Measurements from ENCODE around the gene USP47.
A peak's percentile ranks its signal among the peaks of the same experiment; 100 is the strongest.

The USP47 gene

GRCh38 chr11:11946180-11946579, 104.4 kb downstream of the USP47 start:
- DNase-seq: no peak

GRCh38 chr11:11946878-11947277, 105.1 kb downstream of the USP47 start:
- DNase-seq: no peak

- no peak for DNase-seq
These were observed 106.1 kb downstream of the USP47 start for GRCh38 chr11:11947825-11948224.

GRCh38 chr11:11948242-11948947, 106.6 kb downstream of the USP47 start:
- DNase-seq: no peak

GRCh38 chr11:11949482-11949881, 107.7 kb downstream of the USP47 start:
- no peak for DNase-seq

- DNase-seq: no peak
These were observed 110.3 kb downstream of the USP47 start for GRCh38 chr11:11952036-11952435.

GRCh38 chr11:11956006-11956405, 114.2 kb downstream of the USP47 start:
- no peak for DNase-seq

GRCh38 chr11:11958403-11959231, 116.8 kb downstream of the USP47 start:
- DNase-seq: no peak

GRCh38 chr11:11959601-11960000, 117.8 kb downstream of the USP47 start:
- DNase-seq: no peak

GRCh38 chr11:11960687-11961086, 118.9 kb downstream of the USP47 start:
- no peak for DNase-seq

GRCh38 chr11:11961399-11962028, 119.7 kb downstream of the USP47 start:
- DNase-seq: no peak

- no peak for DNase-seq
These were observed 121.3 kb downstream of the USP47 start for GRCh38 chr11:11963067-11963466.

GRCh38 chr11:11963842-11964773, 122.3 kb downstream of the USP47 start:
- no peak for DNase-seq

- DNase-seq: no peak
These were observed 123.0 kb downstream of the USP47 start for GRCh38 chr11:11964774-11965150.

GRCh38 chr11:11965192-11965591, 123.4 kb downstream of the USP47 start:
- DNase-seq: no peak

- no peak for DNase-seq
These were observed 124.0 kb downstream of the USP47 start for GRCh38 chr11:11965656-11966353.

GRCh38 chr11:11966354-11966741, 124.6 kb downstream of the USP47 start:
- no peak for DNase-seq

GRCh38 chr11:11966826-11967668, 125.3 kb downstream of the USP47 start:
- peak; percentile 51 for DNase-seq

- no peak for DNase-seq
These were observed 126.1 kb downstream of the USP47 start for GRCh38 chr11:11967669-11968510.

All from NCI-H345 (cell line).